ENCODE results near the gene CERS6.
"Not testable (repeated sequence)": the region's sequence is repeated elsewhere in the genome, so short reads cannot be mapped to it uniquely, and the experiment has no call there.

Gene CERS6

DNA sequence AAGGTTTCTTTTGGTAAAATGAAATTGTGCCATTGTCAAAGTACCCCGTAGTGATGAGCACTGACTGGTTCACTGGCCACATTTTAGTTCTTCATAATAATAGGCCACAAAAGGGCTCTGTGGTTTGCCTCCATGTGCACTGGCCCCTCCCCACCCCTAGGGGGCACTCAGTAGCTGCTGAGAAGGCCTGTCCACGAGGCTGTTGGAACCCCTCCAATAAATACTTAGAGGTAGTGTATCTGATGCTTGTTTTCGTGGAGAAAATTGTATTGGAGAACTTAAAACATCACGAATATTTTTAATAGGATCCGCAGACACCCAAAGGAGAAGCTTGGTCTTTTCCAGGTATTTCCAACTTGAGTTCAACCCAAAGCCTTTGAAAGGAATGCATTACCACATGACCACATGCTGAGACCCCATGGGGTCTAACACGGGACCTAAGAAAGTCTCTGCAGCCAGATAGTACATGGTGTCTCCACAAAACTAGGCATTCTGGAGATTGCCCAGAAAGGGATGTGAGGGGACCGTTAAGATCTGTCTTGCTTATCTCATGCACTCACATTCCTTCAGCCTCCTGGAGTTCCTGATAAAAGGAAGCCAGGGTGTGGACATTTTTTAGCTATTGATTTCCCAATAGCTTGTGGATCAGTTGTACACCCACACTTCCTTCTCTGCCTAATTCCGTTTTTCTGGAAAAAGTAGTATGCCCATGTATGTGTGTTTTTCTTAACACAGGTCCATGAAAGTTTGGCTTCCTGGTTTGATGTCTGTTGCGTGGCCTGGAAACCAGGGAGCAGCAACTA lies 317.8 kb downstream of the CERS6 start:
- peak; percentile 17 for DNase-seq (ENCODE audit: low spot score)

DNA sequence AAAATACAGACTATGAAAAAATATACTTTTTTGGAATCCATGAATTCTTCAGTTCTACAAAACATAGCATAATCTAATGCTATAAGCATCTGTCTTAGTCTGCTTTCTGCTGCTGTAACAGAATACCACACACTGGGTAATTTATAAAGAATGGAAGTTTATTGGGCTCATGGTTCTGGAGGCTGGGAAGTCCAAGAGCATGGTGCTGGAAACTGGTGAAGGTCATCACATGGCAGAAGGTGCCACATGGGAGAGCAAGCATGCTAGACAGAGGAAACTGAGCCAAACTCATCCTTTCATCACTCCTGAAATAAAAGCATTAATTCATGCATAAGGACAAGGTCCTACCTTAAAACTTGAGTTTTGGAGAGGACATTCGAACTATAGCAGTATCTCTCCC lies 319.8 kb downstream of the CERS6 start:
- no peak for DNase-seq (ENCODE audit: low spot score)

DNA sequence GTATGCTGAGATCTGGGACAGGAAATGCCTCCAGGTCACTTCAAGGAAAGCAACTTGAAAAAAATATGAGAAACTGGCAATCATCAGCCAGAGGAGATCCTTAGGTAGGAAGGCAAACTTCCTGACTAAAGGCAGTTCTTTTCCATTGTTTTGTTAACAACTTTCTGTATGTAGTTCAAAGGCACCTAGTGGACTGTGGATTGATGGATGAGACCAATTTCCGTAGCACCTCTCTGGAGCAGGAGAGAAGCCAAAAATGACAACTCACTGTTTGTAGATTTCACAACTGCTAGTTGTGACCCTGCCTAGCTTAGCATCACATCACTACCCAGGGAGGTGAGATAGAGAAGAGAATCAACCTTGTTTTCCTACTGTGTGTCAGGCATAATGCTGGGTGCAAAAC lies 324.6 kb downstream of the CERS6 start:
- no peak for DNase-seq (ENCODE audit: low spot score)

DNA sequence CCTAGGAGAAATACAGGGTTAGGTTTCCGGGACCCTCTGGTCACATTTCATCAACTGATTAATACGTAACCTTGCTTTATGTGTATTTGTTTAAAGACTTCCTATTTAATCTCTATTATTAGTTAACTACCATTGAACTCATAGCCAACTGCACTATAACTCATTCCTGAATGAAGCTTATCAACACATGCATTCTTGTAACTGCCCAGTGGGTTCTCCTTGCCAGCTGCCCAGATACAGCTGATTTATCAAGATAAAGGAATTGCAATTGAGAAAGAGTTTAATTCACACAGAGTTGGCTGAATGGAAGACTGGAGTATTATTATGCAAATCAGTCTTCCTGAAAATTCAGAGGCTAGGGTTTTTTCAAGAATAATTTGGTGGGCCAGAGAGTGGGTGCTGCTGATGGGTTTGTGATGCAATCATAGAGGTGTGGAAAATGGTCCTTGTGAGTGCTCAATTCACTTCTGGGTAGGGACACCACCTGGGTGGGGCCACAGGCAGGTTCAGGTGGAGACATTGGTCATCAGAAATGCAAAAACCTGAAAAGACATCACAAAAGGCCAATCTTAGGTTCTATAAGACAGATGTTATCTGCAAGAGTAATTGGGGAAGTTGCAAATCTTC lies 325.2 kb downstream of the CERS6 start:
- no peak for DNase-seq (ENCODE audit: low spot score)

DNA sequence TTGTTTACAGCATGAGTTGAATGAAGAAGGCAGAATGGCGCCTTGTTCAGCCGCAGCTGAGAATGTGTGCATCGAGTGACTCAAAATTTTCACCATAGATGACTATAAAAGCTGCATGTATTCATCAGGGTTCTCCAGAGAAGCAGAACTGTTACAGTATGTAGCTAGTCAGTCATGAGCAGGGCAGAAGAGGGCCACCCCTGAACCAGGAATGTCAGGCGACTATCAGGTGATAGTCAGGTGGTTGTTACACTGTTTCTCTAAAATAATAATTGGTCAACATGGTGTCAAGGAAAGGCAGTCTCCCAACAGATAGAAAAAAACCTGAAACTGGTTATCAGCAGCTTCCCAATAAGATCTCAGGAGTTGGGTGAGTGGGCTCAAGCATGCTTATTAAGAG lies 326.2 kb downstream of the CERS6 start:
- DNase-seq (ENCODE audit: low spot score), result no peak

DNA sequence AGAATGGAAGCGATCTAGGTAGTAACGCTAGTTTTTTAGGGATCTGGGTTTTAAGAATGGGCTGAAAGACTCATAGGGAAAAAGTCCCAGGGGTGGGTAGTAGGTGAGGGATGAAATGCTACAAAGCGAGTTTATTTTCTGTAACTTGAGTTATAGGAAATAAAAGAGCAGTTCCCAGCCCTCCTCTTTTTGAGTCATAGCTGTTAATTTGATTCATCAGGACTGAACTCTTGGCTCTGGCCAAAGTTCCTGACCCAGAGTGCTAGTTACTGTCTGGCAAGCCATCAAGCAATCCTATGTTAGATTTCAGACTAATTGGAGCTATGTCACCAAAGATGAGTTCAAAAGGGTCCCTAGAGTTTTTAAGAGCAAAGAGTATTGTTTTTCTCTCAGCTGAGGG lies 328.9 kb downstream of the CERS6 start:
- DNase-seq (ENCODE audit: low spot score), result no peak

DNA sequence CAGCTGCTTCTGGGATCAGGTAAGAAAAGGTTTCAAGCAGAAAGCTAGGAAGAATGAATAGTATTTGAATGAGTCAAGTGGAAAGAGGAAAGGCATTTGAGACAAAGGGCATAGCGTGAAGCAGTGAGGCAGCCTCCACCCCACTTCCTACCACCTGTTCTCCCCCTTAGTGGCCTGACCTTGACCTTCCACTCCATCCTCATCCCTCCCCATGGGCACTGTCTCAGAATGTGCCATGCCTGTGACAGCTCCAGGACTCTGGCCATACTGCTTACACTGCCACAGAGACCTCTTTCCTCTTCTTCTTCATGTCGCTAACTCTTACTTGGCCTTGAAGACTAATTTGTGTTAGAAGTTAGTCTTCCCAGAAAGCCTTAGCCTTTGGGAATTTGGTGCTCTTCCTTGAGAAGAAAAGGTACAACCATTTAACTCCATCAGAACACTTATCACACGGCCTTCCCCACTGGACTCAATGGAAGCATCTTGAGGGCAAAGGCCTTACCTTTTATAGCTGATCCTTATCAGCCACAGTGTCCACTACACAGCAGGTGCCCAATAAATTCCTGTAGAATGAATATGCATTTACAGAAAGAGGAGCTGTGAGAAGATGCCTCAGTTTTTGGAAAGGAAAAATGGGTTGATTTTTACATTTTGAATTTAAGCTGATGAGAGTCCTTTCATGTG lies 331.2 kb downstream of the CERS6 start:
- DNase-seq (ENCODE audit: low spot score), result no peak

DNA sequence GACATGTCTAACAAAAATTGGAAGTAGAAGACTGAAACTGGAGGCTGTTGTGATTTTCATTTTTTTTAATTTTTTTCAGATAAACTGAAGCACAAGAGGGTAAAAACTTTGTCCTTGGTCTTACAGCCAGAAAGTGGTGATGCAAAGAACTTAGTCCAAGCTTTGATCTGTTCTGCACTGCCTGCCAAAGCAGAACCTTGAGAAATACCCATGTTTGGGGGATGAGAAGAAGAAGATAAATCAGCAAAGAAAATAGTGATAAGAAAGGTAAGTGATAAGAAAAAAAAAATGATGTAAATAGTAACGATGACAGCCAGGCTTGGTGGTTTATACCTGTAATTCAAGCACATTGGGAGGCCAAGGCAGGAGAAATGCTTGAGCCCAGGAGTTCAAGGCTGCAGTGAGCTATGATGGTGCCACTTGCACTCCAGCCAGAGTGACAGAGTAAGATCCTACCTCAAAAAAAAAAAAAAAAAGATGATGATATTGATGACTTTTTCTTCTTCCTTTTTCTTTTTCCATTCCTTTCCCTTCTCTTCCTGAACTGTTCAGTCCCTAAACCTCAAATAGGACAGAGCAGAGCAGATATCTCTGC lies 331.8 kb downstream of the CERS6 start:
- no peak for DNase-seq (ENCODE audit: low spot score)

DNA sequence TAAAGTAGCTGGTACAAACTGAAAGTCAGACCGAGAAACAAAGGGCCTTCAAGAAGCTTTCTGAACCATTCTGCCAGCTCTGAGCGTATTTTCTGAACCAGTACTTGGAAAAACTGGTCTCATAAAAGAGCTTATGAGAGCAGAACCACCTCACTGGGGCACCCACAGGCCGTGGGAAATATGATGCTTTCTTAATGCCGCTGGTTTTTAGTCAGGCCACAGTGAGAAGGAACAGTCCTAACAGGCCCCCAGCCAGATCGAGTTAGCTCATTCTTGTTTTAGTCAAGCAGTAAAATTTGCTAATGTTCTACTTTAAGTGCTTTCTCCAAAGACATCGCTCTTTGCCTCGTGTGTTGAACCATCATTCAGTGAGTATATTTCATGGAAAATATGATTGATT lies 333.7 kb downstream of the CERS6 start:
- no peak for DNase-seq (ENCODE audit: low spot score)

DNA sequence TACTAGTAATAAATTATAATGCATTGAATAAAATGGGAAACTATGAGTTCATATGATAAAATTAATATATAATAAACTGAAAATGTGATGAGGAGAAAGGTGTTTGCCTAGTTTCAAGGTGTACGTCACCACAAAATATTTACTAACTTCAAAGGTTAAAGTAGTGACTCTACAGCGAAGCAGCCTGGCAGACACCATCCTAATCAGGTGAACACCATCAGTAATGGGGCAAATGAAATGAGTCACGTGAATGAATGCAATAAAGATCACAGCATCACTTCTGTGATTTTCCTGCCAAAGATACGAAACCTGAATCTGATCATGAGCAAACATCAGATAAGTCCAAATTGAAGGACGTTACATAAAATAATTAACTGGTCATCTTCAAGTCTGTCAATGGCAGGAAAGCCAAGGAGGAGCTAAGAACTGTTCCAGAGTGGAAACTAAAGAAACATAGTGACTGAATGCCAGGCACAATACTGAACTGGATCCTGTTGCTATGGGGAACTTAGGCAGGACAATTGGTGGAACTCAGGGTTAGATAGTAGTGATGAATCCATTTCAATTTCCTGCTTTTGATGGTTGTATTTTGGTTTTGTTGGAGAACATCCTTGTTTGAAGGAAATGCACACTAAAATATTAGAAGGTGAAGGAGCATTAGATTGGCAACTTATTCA lies 334.3 kb downstream of the CERS6 start:
- no peak for DNase-seq (ENCODE audit: low spot score)

DNA sequence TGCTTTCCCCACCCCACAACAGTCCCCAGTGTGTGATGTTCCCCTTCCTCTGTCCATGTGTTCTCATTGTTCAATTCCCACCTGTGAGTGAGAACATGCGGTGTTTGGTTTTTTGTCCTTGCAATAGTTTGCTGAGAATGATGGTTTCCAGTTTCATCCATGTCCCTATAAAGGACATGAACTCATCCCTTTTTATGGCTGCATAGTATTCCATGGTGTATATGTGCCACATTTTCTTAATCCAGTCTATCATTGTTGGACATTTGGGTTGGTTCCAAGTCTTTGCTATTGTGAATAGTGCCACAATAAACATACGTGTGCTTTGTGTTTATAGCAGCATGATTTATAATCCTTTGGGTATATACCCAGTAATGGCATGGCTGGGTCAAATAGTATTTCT lies 335.1 kb downstream of the CERS6 start:
- DNase-seq (ENCODE audit: low spot score), result not testable (repeated sequence)

DNA sequence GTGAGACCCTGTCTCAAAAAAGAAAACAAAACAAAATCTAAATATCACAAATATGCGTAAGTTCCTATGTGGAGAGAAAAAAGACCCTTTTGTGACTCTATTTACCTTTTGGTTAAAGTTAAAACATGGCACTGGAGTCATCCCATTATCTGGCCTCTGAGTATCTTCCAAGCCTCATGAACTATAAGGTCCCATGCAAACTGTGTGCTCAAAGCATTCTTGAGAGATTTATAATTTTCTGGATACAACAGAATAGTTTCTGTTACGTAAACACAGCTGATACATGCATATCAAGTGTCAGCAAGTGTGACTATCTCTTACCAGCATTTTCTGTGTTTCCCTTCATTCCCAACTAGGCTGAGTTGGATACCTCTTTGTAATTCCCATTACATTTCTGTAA lies 337.5 kb downstream of the CERS6 start:
- DNase-seq (ENCODE audit: low spot score), result no peak

DNA sequence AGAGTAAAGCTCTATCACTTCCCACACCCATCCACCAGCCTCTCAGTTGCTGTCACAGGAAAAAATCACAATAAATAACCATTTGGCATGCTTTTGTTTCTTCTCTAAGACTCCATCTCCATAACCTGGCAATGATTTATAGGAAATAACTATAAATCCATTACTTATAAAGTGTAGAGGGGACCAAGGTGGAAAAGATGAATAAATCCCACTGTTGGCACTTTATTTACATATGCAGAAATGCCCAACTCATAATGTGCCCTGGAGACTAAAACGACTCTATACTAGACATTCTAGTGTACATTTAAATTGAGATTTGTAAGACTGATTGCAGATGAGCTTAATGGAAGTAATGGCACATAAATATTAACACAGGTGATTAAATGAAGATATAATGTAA lies 338.9 kb downstream of the CERS6 start:
- no peak for DNase-seq (ENCODE audit: low spot score)

DNA sequence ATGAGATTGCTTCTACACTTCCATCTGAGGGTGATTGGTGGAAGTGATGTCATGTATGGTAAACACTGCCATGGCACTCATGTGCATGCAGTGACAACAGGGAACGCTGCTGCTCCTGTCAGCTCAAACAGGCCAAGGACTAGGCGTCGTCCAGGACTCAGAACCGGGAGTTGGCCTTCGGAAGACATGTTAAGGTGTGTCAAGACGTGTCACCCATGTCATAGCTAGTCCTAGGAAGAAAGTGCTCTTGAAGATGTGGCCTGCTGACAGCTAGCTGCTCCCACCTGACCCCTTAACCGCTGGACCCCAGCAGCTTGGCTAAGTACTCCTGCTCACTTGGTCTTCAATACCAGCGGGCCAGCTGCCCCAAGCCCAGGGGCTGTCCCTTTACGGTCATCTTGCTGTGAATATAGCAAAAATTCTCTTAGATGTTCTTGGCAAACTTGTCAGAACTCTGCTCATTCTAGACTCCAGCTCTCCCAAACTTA lies 340.1 kb downstream of the CERS6 start:
- no peak for DNase-seq (ENCODE audit: low spot score)

DNA sequence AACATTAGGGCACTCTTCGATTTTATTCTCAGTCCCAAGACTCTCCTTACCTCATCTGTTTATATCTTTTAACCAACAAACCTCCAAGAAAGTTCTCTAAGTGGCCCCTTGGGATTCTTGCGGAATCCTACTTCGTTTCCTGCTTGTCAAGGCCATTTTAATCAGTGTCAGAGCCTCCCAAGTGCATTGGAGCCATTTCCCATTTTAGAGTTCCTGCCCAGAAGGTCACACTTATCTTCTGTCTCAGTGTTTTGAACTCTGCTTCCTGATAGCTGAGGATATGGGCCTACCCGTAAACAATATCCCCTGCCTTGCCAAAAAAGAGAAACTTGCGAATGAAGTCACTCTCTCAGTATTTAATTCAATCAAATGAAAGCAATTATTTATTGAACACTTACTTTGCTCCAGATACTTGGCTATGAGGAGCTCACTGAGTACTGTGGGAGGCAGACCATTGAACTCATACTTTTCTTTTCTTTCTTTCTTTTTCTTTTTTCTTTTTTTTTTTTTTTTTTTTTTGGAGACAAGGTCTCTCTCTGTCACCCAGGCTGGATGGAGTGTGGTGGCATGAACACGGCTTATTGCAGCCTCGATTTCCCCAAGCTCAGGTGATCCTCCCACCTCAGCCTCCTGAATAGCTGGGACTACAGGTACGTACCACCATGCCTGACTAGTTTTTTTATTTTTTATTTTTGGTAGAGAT lies 340.7 kb downstream of the CERS6 start:
- DNase-seq (ENCODE audit: low spot score), result no peak

DNA sequence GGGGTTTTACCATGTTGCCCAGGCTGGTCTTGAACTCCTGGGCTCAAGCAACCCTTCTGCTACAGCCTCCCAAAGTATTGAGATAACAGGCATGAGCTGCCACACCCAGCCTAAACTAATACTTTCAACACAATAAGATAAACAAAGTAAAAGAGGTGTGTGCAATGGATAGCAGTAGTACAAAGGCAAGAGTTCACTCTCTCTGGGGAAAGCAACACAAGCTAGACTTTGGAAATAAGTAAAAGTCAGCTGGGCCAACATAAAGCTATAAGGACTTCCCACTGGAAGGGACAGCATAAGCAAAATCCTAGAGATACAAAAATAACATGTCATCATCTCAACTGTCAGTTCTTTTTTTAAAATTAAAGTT lies 341.2 kb downstream of the CERS6 start:
- DNase-seq (ENCODE audit: low spot score), result no peak

DNA sequence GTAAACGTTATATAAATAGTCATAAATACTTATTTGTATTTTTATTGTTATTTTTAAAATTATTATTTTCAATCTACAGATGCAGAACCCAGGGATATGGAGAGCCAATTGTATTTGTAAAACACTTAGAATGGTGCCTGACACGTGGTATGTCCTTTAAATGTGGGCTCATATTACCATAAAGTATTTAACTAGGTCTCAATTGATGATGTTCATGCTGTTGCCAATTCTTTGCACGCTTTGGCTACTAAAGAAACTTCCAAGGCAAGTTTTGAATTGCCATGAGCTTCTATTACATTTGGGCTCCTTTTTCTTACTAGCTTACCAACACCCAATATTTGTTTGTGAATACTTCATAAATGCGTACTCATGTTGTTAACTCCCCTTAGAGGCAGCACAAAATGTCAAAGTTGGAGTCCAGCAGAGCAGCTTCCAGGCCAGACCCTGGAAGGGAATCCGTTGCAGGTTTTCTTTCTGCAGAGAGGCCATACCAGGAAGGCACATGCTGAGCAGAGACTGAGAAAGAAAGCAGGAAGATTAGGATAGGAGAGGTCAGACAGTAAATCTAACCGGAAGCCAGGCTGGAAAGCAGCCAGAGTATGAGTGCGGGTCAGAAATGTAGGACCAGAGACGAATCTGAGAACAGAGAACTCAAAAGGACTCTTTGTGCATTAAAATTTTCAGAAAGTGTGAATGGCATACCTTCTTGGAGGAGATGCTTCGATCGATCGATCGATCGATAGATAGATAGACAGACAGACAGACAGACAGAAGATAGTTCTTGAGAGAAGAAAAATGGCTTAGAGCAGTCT lies 342.2 kb downstream of the CERS6 start:
- no peak for DNase-seq (ENCODE audit: low spot score)

DNA sequence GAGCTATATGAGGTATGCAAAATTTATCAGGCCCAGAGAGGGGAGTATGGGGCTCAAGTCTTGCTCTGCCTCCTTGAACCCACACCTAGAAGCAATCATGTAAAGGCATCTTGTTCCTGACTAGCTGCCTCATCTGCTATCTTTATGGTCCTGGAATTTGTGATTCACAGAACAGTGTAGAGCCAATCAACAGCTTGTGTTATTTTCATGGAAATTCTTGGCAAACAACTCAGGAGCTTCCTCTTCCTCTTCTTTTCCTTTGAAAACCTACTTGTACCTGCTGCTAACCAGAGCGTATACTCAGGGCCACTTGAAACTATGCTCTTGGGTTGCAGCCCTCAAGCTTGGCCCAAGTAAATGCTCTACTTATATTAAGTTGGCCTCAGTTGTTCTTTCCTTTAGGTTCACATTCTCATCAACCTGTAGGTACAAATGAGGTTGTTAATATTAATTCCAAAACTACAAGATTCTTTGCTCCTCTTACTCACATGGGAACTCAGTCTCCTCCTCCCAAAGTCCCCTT lies 342.9 kb downstream of the CERS6 start:
- DNase-seq (ENCODE audit: low spot score), result no peak

DNA sequence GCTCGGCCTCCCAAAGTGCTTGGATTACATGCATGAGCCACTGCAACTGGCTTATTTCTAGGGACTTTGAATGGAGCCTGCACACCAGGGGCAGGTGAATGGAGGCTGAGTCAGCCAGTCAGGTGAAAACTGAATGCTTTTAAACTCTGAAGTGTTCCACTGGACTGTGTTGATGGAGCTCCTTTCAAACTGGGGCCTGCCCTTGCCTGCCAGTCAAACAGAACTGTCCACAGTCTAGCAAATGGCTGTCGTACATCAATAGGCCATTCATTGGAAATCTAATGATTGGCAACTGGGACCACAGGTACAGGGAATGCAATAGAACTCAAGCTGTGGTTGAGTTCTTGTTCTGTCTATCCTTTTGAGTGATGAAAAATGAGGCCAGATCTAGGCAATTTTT lies 345.4 kb downstream of the CERS6 start:
- DNase-seq (ENCODE audit: low spot score), result no peak
